Gastroesophageal sphincter (tissue), 4 donors: ENCODE measurements around the gene DCC. TPM values are rescaled to one million over a fixed set of nuclear protein-coding genes. Genes with fewer than 3 reads are reported as not detected.
"Not testable (repeated sequence)": the region's sequence is repeated elsewhere in the genome, so short reads cannot be mapped to it uniquely, and the experiment has no call there.

ENCODE experiments used
- ATAC-seq: fragments of 150-250 bp; one replicate; pipeline ENCODE4 v1.9.1; 2016; ENCODE audit warnings: mild to moderate bottlenecking, moderate library complexity
- H3K27ac ChIP-seq, 4 donors: fragments of 200-600 bp; sonication (generic) in 3 of 4; 1 replicate in 3 of 4; 2 replicates in 1 of 4; pipeline ENCODE4 v1.5.1; 2016 to 2019
- H3K27me3 ChIP-seq: fragments of 200-600 bp; sonication (generic); one replicate; pipeline ENCODE4 v1.5.1; 2019
- H3K36me3 ChIP-seq, 2 donors: fragments of 200-600 bp; sonication (generic); one replicate each; pipeline ENCODE4 v1.5.1; 2019; ENCODE audit warnings: control low read depth in 1 of 2
- H3K4me1 ChIP-seq, 3 donors: fragments of 200-600 bp; sonication (generic); 1 replicate in 2 of 3; 2 replicates in 1 of 3; pipeline ENCODE4 v1.5.1; 2016 to 2019; ENCODE audit warnings: control low read depth in 2 of 3
- H3K4me3 ChIP-seq, 2 donors: fragments of 200-600 bp; sonication (generic); one replicate each; pipeline ENCODE4 v1.5.1; 2019; ENCODE audit warnings: mild to moderate bottlenecking in 1 of 2, moderate library complexity in 1 of 2
- H3K9me3 ChIP-seq, 3 donors: fragments of 200-600 bp; sonication (generic); one replicate each; pipeline ENCODE4 v1.5.1; 2017 to 2019; ENCODE audit warnings: control low read depth in 2 of 3
- CTCF ChIP-seq, 4 experiments: fragments of 200-600 bp in 2 of 4; fragments of 450-650 bp in 2 of 4; sonication (generic) in 1 of 4; IDR thresholded peaks; one replicate each; pipeline ENCODE4 v1.5.1; 2017 to 2019; ENCODE audit warnings: antibody characterized with exemption in 4 of 4, mild to moderate bottlenecking in 2 of 4, moderate library complexity in 2 of 4
- EP300 ChIP-seq: sonication (generic); formaldehyde crosslinking; IDR thresholded peaks from one replicate; pipeline ENCODE4 v1.6.1; 2017; ENCODE audit warnings: antibody characterized with exemption, mild to moderate bottlenecking
- POLR2A ChIP-seq, 2 donors: fragments of 450-650 bp; IDR thresholded peaks; one replicate each; pipeline ENCODE4 v1.6.1; 2017; ENCODE audit warnings: antibody characterized with exemption in 2 of 2, mild to moderate bottlenecking in 2 of 2, moderate library complexity in 1 of 2
- POLR2AphosphoS5 ChIP-seq: sonication (generic); formaldehyde crosslinking; IDR thresholded peaks from one replicate; pipeline ENCODE4 v1.6.1; 2017; ENCODE audit warnings: antibody characterized with exemption
- WGBS, 2 donors: methylation state at CpG; one replicate each; pipeline ENCODE4 v1.1.5; 2018; ENCODE audit warnings: low coverage in 1 of 2; 5-methylcytosine and 5-hydroxymethylcytosine counted together
- total RNA-seq, 4 donors: library from RNA; depleted of rRNA; stranded (reverse); fragments of >200 nt; gene quantifications; one replicate each; pipeline ENCODE4 v1.1.0, GENCODE V29; 2016

DCC gene
- total RNA-seq, 4 donors from 2014 or later: 0.13 to 0.54 (median 0.47) TPM; not detected in 1

DNA sequence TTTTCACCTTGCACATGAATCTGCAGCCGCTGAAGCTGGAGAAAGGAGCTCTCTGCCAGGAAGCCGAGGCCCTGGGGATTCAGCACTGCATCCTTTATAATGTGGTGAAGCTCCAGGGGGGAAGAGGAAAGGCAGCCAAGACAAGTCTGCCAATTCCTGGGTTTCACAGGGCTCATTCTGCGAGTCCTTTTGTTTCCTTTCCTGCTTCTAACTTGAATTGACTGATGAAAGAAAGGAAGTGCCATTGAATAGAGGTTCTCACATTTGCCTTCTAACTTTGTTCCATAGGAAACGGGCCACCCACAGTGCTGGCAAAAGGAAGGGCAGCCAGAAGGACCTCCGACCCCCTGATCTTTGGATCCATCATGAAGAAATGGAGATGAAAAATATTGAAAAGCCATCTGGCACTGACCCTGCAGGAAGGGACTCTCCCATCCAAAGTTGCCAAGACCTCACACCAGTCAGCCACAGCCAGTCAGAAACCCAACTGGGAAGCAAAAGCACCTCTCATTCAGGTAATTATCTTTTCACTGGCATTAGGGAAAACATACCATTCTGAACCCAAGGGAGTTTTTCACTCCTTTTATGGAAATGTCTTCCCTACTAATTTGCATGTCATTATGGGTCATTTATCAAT lies 1119.1 kb downstream of the DCC start:
- no peaks in the 10 kb centered on the region for H3K9me3 ChIP-seq
- ATAC-seq: no peak
- 32 to 40% methylated on average over 1 to 2 of the region's 5 CpGs for WGBS, 2 donors
- H3K4me1 ChIP-seq: peaks cover 0 to 14% (median 0%) of the 10 kb centered on the region in 3 donors
- no peak overlapping the region for H3K4me3 ChIP-seq
- TF ChIP-seq EP300 (no peak), POLR2A (IDR thresholded peaks at IDR 0.05) (no peak)
- H3K36me3 ChIP-seq: no peaks in the 10 kb centered on the region
- no peaks in the 10 kb centered on the region for H3K27me3 ChIP-seq
- H3K27ac ChIP-seq: no peak overlapping the region

DNA sequence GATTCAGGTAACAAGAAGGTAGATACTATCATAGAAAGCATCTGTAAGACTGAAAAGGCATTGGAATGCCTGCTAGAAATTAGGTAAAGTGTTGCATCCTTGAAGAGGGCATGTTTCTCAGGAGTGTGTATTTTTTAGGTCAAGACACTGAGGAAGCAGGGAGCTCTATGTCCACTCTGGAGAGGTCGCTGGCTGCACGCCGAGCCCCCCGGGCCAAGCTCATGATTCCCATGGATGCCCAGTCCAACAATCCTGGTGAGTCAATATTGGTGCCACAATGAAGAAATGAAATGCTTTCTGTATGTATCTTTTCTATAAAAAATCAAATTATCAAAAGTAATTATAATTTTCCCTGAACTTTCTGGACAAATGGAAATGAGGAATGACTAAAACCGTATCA lies 1127.8 kb downstream of the DCC start:
- no peak overlapping the region for H3K27ac ChIP-seq
- H3K4me3 ChIP-seq: no peak overlapping the region
- no peaks in the 10 kb centered on the region for H3K27me3 ChIP-seq
- TF ChIP-seq POLR2AphosphoS5 (no peak), POLR2A (IDR thresholded peaks at IDR 0.05) (no peak), EP300 (no peak), CTCF (IDR thresholded peaks at IDR 0.05) (no peak)
- 90 to 93% methylated on average over 5 of the region's 5 CpGs for WGBS, 2 donors
- ATAC-seq: no peak
- H3K9me3 ChIP-seq: no peaks in the 10 kb centered on the region
- H3K36me3 ChIP-seq: no peaks in the 10 kb centered on the region
- H3K4me1 ChIP-seq: no peaks in the 10 kb centered on the region

- H3K4me3 ChIP-seq, H3K9me3 ChIP-seq, ATAC-seq, H3K36me3 ChIP-seq, H3K27me3 ChIP-seq, H3K27ac ChIP-seq, H3K4me1 ChIP-seq: not testable (repeated sequence)
- WGBS, 2 donors: 94 to 95% methylated on average over 2 of the region's 2 CpGs
These were observed 1128.2 kb downstream of the DCC start for GRCh38 chr18:53468173-53468572.

- H3K9me3 ChIP-seq: peaks cover 0 to 5% (median 0%) of the 10 kb centered on the region in 3 donors
- no peaks in the 10 kb centered on the region for H3K4me1 ChIP-seq
- H3K4me3 ChIP-seq: no peak overlapping the region
- 29 to 41% methylated on average over 2 of the region's 2 CpGs for WGBS, 2 donors
- no peak overlapping the region for H3K27ac ChIP-seq
- TF ChIP-seq POLR2A (IDR thresholded peaks at IDR 0.05): no peak
- TF ChIP-seq CTCF (IDR thresholded peaks at IDR 0.05): no peak
- no peak for TF ChIP-seq EP300
- no peak for TF ChIP-seq POLR2AphosphoS5
- ATAC-seq: no peak
- no peaks in the 10 kb centered on the region for H3K27me3 ChIP-seq
- H3K36me3 ChIP-seq: no peaks in the 10 kb centered on the region
These were observed 1132.5 kb downstream of the DCC start for GRCh38 chr18:53472546-53472945.

DNA sequence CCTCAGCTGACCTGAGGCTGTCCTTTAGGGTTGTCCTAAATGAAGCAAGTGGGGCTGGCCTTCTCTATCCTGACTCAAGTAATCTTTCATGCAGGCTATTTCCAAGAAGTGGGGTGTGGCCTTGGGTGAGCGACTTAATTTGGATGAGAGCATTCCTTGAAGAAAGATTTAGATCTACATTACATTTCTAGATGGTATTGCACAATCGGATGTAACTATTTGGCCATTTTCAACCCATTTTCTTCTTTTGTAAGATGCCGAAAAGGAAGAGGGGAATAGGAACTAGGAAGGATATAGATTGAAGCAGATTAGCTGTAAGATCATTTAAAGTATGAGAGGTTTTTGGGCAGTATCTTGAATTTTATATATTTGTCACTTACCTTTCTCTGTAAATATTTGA lies 1138.2 kb downstream of the DCC start:
- no peak for ATAC-seq
- WGBS, 2 donors: 83 to 94% methylated on average over 3 of the region's 3 CpGs
- H3K4me3 ChIP-seq: no peak overlapping the region
- peaks cover 0 to 5% (median 0%) of the 10 kb centered on the region in 3 donors for H3K9me3 ChIP-seq
- no peaks in the 10 kb centered on the region for H3K4me1 ChIP-seq
- H3K36me3 ChIP-seq: no peaks in the 10 kb centered on the region
- H3K27me3 ChIP-seq: no peaks in the 10 kb centered on the region
- no peak overlapping the region for H3K27ac ChIP-seq
- TF ChIP-seq EP300 (no peak), POLR2A (IDR thresholded peaks at IDR 0.05) (no peak), POLR2AphosphoS5 (no peak), CTCF (IDR thresholded peaks at IDR 0.05) (no peak)

DNA sequence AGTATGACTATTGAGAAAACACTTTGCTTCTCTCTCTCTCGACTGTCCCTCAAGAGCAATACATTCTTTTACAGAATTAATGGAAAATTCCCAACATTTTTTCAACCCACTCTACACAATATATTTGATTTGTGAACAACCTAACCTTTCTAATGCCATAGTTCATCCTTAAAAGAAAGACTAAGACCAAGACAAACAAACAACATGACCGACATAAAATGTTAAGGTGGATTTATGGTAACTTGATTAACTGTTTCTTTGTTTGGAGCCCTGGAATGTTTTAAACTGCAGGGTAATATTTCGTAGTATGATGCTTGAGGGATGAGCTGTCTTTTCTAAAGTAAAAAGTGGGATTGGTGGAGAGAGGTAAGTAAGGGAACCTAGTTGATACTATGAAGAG lies 1146.3 kb downstream of the DCC start:
- no peaks in the 10 kb centered on the region for H3K9me3 ChIP-seq
- no peaks in the 10 kb centered on the region for H3K4me1 ChIP-seq
- WGBS, 2 donors: 37 to 65% methylated on average over 3 of the region's 3 CpGs
- no peak overlapping the region for H3K27ac ChIP-seq
- ATAC-seq: no peak
- no peak for TF ChIP-seq CTCF (IDR thresholded peaks at IDR 0.05)
- no peak for TF ChIP-seq POLR2A (IDR thresholded peaks at IDR 0.05)
- no peak for TF ChIP-seq EP300
- TF ChIP-seq POLR2AphosphoS5: no peak
- no peaks in the 10 kb centered on the region for H3K36me3 ChIP-seq
- H3K27me3 ChIP-seq: no peaks in the 10 kb centered on the region
- H3K4me3 ChIP-seq: no peak overlapping the region
